HEK293T (cell line): ENCODE results near the gene ZXDC.

Experiments used
- ARNT ChIP-seq: fragments of 450-650 bp; IDR thresholded peaks from 2 replicates; pipeline ENCODE4 v1.6.1; 2017; ENCODE audit warnings: mild to moderate bottlenecking
- BHLHE40 ChIP-seq: fragments of 450-650 bp; IDR thresholded peaks from 2 replicates; pipeline ENCODE4 v1.6.1; 2016; ENCODE audit warnings: mild to moderate bottlenecking, moderate library complexity, borderline replicate concordance
- ELF4 ChIP-seq: fragments of 450-650 bp; IDR thresholded peaks from 2 replicates; pipeline ENCODE4 v1.6.1; 2017; ENCODE audit warnings: antibody characterized with exemption
- FOXA1 ChIP-seq: fragments of 450-650 bp; IDR thresholded peaks from 2 replicates; pipeline ENCODE4 v1.6.1; 2016; ENCODE audit warnings: mild to moderate bottlenecking
- FOXK2 ChIP-seq: fragments of 450-650 bp; IDR thresholded peaks from 2 replicates; pipeline ENCODE4 v1.6.1; 2016; ENCODE audit warnings: mild to moderate bottlenecking
- FOXM1 ChIP-seq: fragments of 450-650 bp; IDR thresholded peaks from 2 replicates; pipeline ENCODE4 v1.6.1; 2017; ENCODE audit warnings: mild to moderate bottlenecking, borderline replicate concordance
- LEF1 ChIP-seq: fragments of 450-650 bp; IDR thresholded peaks from 2 replicates; pipeline ENCODE4 v1.6.1; 2017; ENCODE audit warnings: mild to moderate bottlenecking, borderline replicate concordance
- NFRKB ChIP-seq: fragments of 450-650 bp; IDR thresholded peaks from 2 replicates; pipeline ENCODE4 v1.6.1; 2016; ENCODE audit warnings: mild to moderate bottlenecking, moderate library complexity
- SP1 ChIP-seq: fragments of 450-650 bp; IDR thresholded peaks from 2 replicates; pipeline ENCODE4 v1.6.1; 2017
- SUZ12 ChIP-seq: fragments of 450-650 bp; IDR thresholded peaks from 2 replicates; pipeline ENCODE4 v1.6.1; 2016; ENCODE audit warnings: mild to moderate bottlenecking
- ZNF384 ChIP-seq: fragments of 450-650 bp; IDR thresholded peaks from 2 replicates; pipeline ENCODE4 v1.6.1; 2016

GRCh38 chr3:126424039-126424717, 51.5 kb downstream of the ZXDC start:
- TF ChIP-seq FOXM1 (no peak), SP1 (no peak), FOXK2 (no peak), SUZ12 (no peak), BHLHE40 (no peak), LEF1 (no peak), ELF4 (no peak), NFRKB (no peak), ARNT (no peak), ZNF384 (no peak), FOXA1 (no peak)
